NT2/D1 (cell line): ENCODE measurements around the gene HPGD.
"Not testable (repeated sequence)": the region's sequence is repeated elsewhere in the genome, so short reads cannot be mapped to it uniquely, and the experiment has no call there.

ENCODE experiments used
- DNase-seq: peaks from one replicate; pipeline ENCODE4 v3.0.0-alpha.2; 2011; ENCODE audit warnings: low read depth, low spot score
- H3K27me3 ChIP-seq: 2 replicates; pipeline ENCODE4 v1.6.0; 2011; ENCODE audit warnings: mild to moderate bottlenecking; ENCODE audit not compliant: insufficient read length, insufficient read depth
- H3K36me3 ChIP-seq: 2 replicates; pipeline ENCODE4 v1.6.1; 2011; ENCODE audit warnings: mild to moderate bottlenecking, low read length, mixed read lengths; ENCODE audit not compliant: insufficient read depth, insufficient read length
- H3K4me1 ChIP-seq: 2 replicates; pipeline ENCODE4 v1.5.1; 2011; ENCODE audit not compliant: insufficient read depth, insufficient read length
- H3K4me3 ChIP-seq: 2 replicates; pipeline ENCODE4 v1.5.1; 2011; ENCODE audit warnings: low read depth; ENCODE audit not compliant: insufficient read length
- H3K9ac ChIP-seq: 2 replicates; pipeline ENCODE4 v1.6.0; 2011; ENCODE audit warnings: low read depth; ENCODE audit not compliant: insufficient read length
- H3K9me3 ChIP-seq: 2 replicates; pipeline ENCODE4 v1.5.1; 2011; ENCODE audit warnings: mild to moderate bottlenecking, low read length; ENCODE audit not compliant: insufficient read depth
- SUZ12 ChIP-seq: IDR thresholded peaks from 2 replicates; pipeline ENCODE4 v1.6.1; 2011; ENCODE audit not compliant: insufficient read length, insufficient read depth; ENCODE audit errors: extremely low read depth
- YY1 ChIP-seq: IDR thresholded peaks from 2 replicates; pipeline ENCODE4 v1.6.1; 2011; ENCODE audit not compliant: insufficient read length, insufficient read depth
- ZNF274 ChIP-seq: IDR thresholded peaks from 2 replicates; pipeline ENCODE4 v1.6.1; 2011; ENCODE audit warnings: mild to moderate bottlenecking, low read depth, low read length

The HPGD gene

DNA sequence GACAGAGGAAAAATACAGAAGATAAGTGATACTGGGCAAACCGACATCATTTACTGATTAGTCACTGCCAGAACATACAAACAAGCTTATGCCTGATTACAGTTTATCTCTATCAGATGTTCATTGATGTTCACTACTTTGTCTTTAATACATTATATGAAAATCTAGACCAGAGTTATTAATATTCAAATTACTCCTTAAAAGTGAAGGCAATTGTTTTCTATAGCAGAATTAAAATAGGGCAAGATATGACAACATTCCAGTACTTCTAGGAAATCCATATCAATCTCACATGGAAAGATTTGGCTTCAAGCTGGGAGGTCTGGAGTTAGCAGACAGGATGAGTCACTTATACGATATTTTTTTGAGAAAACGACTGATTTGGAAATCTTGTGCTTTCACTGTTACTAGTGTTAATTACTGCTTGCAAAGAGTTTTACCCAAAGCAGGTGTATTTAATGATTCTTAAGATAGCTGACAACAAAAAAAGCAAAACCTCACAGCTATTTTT, 31.8 kb downstream of the HPGD start:
- no peak for DNase-seq
- H3K4me3 ChIP-seq = no peak overlapping the region
- H3K9me3 ChIP-seq = no peaks in the 10 kb centered on the region
- no peaks in the 10 kb centered on the region for H3K36me3 ChIP-seq
- TF ChIP-seq YY1 = no peak
- no peak for TF ChIP-seq ZNF274
- no peak for TF ChIP-seq SUZ12
- H3K27me3 ChIP-seq = no peaks in the 10 kb centered on the region
- no peaks in the 10 kb centered on the region for H3K4me1 ChIP-seq
- H3K9ac ChIP-seq = no peak overlapping the region

DNA sequence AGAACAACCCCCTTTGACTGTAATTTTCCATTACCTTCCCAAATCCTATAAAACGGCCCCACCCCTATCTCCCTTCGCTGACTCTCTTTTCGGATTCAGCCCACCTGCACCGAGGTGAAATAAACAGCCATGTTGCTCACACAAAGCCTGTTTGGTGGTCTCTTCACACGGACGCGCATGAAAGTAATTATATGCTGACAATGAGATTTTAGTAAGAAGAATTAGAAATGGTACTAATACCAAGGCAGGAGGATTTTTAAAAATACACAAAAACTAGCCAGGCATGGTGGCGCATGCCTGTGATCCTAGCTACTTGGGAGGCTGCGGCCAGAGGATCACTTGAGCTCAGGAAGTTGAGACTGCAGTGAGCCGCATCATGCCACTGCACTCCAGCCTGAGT, 33.9 kb downstream of the HPGD start:
- not testable (repeated sequence) for H3K36me3 ChIP-seq, H3K27me3 ChIP-seq, H3K9me3 ChIP-seq, DNase-seq, H3K4me1 ChIP-seq, H3K9ac ChIP-seq, H3K4me3 ChIP-seq

- TF ChIP-seq ZNF274 (no peak), SUZ12 (no peak), YY1 (no peak)
These were observed 37.3 kb downstream of the HPGD start for GRCh38 chr4:174485025-174485424.

GRCh38 chr4:174483792-174484191, 38.5 kb downstream of the HPGD start:
- H3K36me3 ChIP-seq = no peaks in the 10 kb centered on the region
- H3K4me3 ChIP-seq = no peak overlapping the region
- no peaks in the 10 kb centered on the region for H3K27me3 ChIP-seq
- TF ChIP-seq ZNF274 = no peak
- H3K9me3 ChIP-seq = no peaks in the 10 kb centered on the region
- DNase-seq = no peak
- no peaks in the 10 kb centered on the region for H3K4me1 ChIP-seq
- H3K9ac ChIP-seq = no peak overlapping the region

More at GRCh38 chr4:174485025-174485424, 37.3 kb downstream of the HPGD start:
- H3K36me3 ChIP-seq = no peaks in the 10 kb centered on the region
- DNase-seq = no peak
- no peaks in the 10 kb centered on the region for H3K4me1 ChIP-seq
- H3K9me3 ChIP-seq = no peaks in the 10 kb centered on the region
- no peaks in the 10 kb centered on the region for H3K27me3 ChIP-seq
- H3K9ac ChIP-seq = no peak overlapping the region
- H3K4me3 ChIP-seq = no peak overlapping the region

GRCh38 chr4:174479140-174479539, 43.1 kb downstream of the HPGD start:
- Histone ChIP-seq H3K9ac (no peak overlapping the region), H3K36me3 (no peaks in the 10 kb centered on the region), H3K4me1 (no peaks in the 10 kb centered on the region), H3K4me3 (no peak overlapping the region), H3K9me3 (no peaks in the 10 kb centered on the region), H3K27me3 (no peaks in the 10 kb centered on the region)
- DNase-seq = no peak
- no peak for TF ChIP-seq YY1
- TF ChIP-seq ZNF274 = no peak
- TF ChIP-seq SUZ12 = no peak

DNA sequence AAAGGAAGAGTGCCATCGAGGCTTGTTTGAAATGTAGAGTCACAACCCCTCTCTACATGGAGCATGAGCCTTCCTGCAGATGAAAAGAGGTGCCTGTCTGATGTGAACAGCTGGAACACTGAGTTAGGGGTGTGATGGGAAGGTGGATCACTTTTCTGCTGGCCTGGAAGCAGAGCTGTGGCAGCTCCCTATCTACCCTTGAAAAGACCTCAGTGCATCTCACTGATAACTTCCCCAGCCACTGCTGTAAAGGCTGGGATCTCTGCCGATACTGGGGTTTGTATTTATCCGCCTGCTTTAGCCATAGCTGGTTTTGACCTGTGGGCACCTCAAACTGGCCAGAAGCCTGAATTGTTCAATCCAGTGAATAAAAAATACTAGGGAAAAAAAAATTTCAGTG, 46.8 kb downstream of the HPGD start:
- Histone ChIP-seq H3K4me1 (no peaks in the 10 kb centered on the region), H3K9ac (no peak overlapping the region), H3K27me3 (no peaks in the 10 kb centered on the region), H3K4me3 (no peak overlapping the region), H3K9me3 (no peaks in the 10 kb centered on the region), H3K36me3 (no peaks in the 10 kb centered on the region)
- no peak for TF ChIP-seq ZNF274
- TF ChIP-seq SUZ12 = no peak
- no peak for DNase-seq

GRCh38 chr4:174474457-174475075, 47.7 kb downstream of the HPGD start:
- no peaks in the 10 kb centered on the region for H3K4me1 ChIP-seq
- DNase-seq = no peak
- H3K36me3 ChIP-seq = no peaks in the 10 kb centered on the region
- H3K27me3 ChIP-seq = no peaks in the 10 kb centered on the region
- no peak overlapping the region for H3K4me3 ChIP-seq
- no peak for TF ChIP-seq SUZ12
- TF ChIP-seq YY1 = no peak
- TF ChIP-seq ZNF274 = no peak
- no peaks in the 10 kb centered on the region for H3K9me3 ChIP-seq
- no peak overlapping the region for H3K9ac ChIP-seq

- no peak overlapping the region for H3K9ac ChIP-seq
- TF ChIP-seq SUZ12 (no peak), YY1 (no peak), ZNF274 (no peak)
These were observed 55.2 kb downstream of the HPGD start for GRCh38 chr4:174467107-174467506.

More at GRCh38 chr4:174467107-174467506, 55.2 kb downstream of the HPGD start:
- Histone ChIP-seq H3K27me3 (no peaks in the 10 kb centered on the region), H3K4me1 (no peaks in the 10 kb centered on the region), H3K36me3 (no peaks in the 10 kb centered on the region), H3K4me3 (no peak overlapping the region), H3K9me3 (no peaks in the 10 kb centered on the region)
- no peak for DNase-seq
